ENCODE results near the gene STAMBPL1.

GRCh38 chr10:88899886-88900285 is 19.8 kb downstream of the STAMBPL1 start:
- TF ChIP-seq POLR2A (IDR thresholded peaks at IDR 0.05; ENCODE audit: low read length) (no peak), GATA1 (IDR thresholded peaks at IDR 0.05; ENCODE audit: low read depth, low read length) (no peak)
